ENCODE data around the gene WNT3A. TPM values are rescaled to one million over a fixed set of nuclear protein-coding genes. Genes with fewer than 3 reads are reported as not detected.
A peak's percentile ranks its signal among the peaks of the same experiment; 100 is the strongest.

The WNT3A gene
- total RNA-seq, 6 donors from 2014 or later: 1.0 to 19.6 (median 6.4) TPM

- ATAC-seq (ENCODE audit: low FRiP score in 2 of 2) (no peak), DNase-seq (no peak)
- peaks cover 0 to 13% (median 4%) of the 10 kb centered on the region in 4 donors for H3K27me3 ChIP-seq
- no peaks in the 10 kb centered on the region for H3K36me3 ChIP-seq
- peaks cover 3 to 25% (median 12%) of the 10 kb centered on the region in 4 donors for H3K4me1 ChIP-seq
- no peak overlapping the region for H3K27ac ChIP-seq
- TF ChIP-seq POLR2AphosphoS5 (IDR thresholded peaks at IDR 0.05) (no peak), POLR2A (IDR thresholded peaks at IDR 0.05) (no peak), CTCF (IDR thresholded peaks at IDR 0.05) (no peak), EP300 (IDR thresholded peaks at IDR 0.05) (no peak)
- no peak overlapping the region for H3K4me3 ChIP-seq
- H3K9me3 ChIP-seq: no peaks in the 10 kb centered on the region
Measured at GRCh38 chr1:228042508-228042907, 35.7 kb downstream of the WNT3A start.

DNA sequence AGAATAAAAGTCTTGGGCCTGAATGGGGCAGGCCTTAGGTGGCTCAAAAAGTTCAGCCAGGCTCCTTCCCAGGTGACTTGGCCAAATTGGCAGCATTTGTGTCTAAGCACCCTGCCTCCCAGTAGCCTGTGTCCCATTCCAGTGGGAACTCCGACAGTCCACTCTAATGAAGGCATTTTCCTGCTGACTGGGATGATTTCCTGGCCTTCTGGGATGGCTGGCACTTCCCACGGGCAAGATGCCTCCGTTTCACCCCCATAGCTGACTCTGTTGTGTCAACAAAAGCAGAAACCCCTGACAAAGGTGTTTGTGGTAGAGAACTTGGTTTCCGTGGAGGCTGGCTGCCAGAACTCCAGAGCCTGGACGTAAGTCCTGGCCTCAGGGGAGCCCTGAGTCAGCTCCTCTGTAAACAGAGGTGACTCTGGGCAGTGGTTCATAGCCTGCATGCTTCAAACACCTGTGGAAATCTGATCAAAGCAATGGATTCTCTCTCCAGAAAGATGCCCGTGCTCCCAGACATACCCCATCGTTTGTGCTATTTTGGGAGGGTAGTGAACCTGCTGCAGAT, 36.6 kb downstream of the WNT3A start:
- TF ChIP-seq CTCF (IDR thresholded peaks at IDR 0.05) (no peak), POLR2A (IDR thresholded peaks at IDR 0.05) (no peak), EP300 (IDR thresholded peaks at IDR 0.05) (no peak), POLR2AphosphoS5 (IDR thresholded peaks at IDR 0.05) (no peak)
- H3K4me1 ChIP-seq: peaks cover 0 to 16% (median 7%) of the 10 kb centered on the region in 4 donors
- ATAC-seq (ENCODE audit: low FRiP score in 2 of 2) (no peak), DNase-seq (peak in 1 of 2 donors; percentile 34)
- peaks cover 0 to 4% (median under 1%) of the 10 kb centered on the region in 4 donors for H3K27me3 ChIP-seq
- peak overlapping the region in 1 of 4 donors; percentile 21 for H3K27ac ChIP-seq
- no peaks in the 10 kb centered on the region for H3K9me3 ChIP-seq
- 53 to 55% methylated on average over 6 to 7 of the region's 7 CpGs for WGBS, 2 donors
- no peaks in the 10 kb centered on the region for H3K36me3 ChIP-seq
- H3K4me3 ChIP-seq: no peak overlapping the region

GRCh38 chr1:228044961-228045360, 38.2 kb downstream of the WNT3A start:
- peaks cover 0 to 16% (median 7%) of the 10 kb centered on the region in 4 donors for H3K4me1 ChIP-seq
- no peaks in the 10 kb centered on the region for H3K36me3 ChIP-seq
- 55 to 60% methylated on average over 1 to 3 of the region's 3 CpGs for WGBS, 2 donors
- H3K4me3 ChIP-seq: no peak overlapping the region
- DNase-seq (peak in 1 of 2 donors; percentile 79), ATAC-seq (ENCODE audit: low FRiP score in 2 of 2) (peak; percentile 38 to 84)
- H3K9me3 ChIP-seq: no peaks in the 10 kb centered on the region
- peak overlapping the region in 3 of 4 donors; percentile 35 to 73 (median 49) for H3K27ac ChIP-seq
- no peak for TF ChIP-seq EP300 (IDR thresholded peaks at IDR 0.05)
- TF ChIP-seq CTCF (IDR thresholded peaks at IDR 0.05): no peak
- TF ChIP-seq POLR2AphosphoS5 (IDR thresholded peaks at IDR 0.05): peak in 1 of 2 donors; percentile 14
- peak in 1 of 4 donors; percentile 34 for TF ChIP-seq POLR2A (IDR thresholded peaks at IDR 0.05)
- no peaks in the 10 kb centered on the region for H3K27me3 ChIP-seq

DNA sequence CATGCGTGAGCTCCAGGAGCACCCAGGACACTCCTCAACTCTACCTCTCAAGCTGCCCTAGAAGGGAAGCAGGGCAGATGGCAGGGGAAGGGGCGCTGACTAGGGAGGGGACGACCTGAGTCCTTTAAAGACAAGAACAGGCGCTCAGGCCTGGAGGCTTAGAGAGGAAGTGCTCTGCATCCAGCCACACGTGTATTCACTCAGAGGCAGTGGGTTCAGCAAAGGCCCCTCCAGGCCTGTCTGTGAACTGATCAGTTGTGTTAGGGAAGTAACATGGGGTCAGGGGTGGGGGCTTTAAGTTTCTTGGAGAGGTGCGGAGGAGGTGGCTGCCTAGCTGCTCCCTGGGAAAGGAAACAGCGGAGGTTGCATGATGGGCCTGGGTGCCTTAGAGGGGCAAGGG, 38.6 kb downstream of the WNT3A start:
- H3K27ac ChIP-seq: peak overlapping the region in 3 of 4 donors; percentile 35 to 73 (median 49)
- 55 to 75% methylated on average over 7 of the region's 7 CpGs for WGBS, 2 donors

More for the DNA sequence above, 38.6 kb downstream of the WNT3A start:
- H3K27me3 ChIP-seq: no peaks in the 10 kb centered on the region
- no peak for ATAC-seq (ENCODE audit: low FRiP score in 2 of 2)
- no peak for DNase-seq
- H3K4me3 ChIP-seq: no peak overlapping the region
- no peaks in the 10 kb centered on the region for H3K9me3 ChIP-seq
- H3K4me1 ChIP-seq: peaks cover 0 to 16% (median 7%) of the 10 kb centered on the region in 4 donors
- TF ChIP-seq POLR2AphosphoS5 (IDR thresholded peaks at IDR 0.05) (no peak), POLR2A (IDR thresholded peaks at IDR 0.05) (no peak), EP300 (IDR thresholded peaks at IDR 0.05) (no peak), CTCF (IDR thresholded peaks at IDR 0.05) (no peak)
- no peaks in the 10 kb centered on the region for H3K36me3 ChIP-seq

Measured in upper lobe of left lung (tissue), 6 donors.